SU-DHL-6 (cell line): Measurements from ENCODE around the gene PTPRC.

Experiments used
- H2AFZ ChIP-seq: fragments of 200-600 bp; sonication (generic); 2 replicates; pipeline ENCODE4 v1.6.1; 2014; ENCODE audit warnings: low read depth, mild to moderate bottlenecking, moderate library complexity, mixed read lengths, antibody characterized with exemption, low read length; ENCODE audit not compliant: severe bottlenecking
- H3F3A ChIP-seq: fragments of 200-600 bp; shearing (Covaris generic); 2 replicates; pipeline ENCODE4 v1.6.0; 2016; ENCODE audit warnings: antibody characterized with exemption, mild to moderate bottlenecking; ENCODE audit not compliant: insufficient read depth
- H3K27ac ChIP-seq: fragments of 200-600 bp; sonication (generic); 2 replicates; pipeline ENCODE4 v1.5.1; 2016; ENCODE audit warnings: low read depth, mild to moderate bottlenecking, low read length, moderate library complexity, mixed read lengths
- H3K27me3 ChIP-seq: fragments of 200-600 bp; sonication (generic), shearing (Covaris generic); 2 replicates; pipeline ENCODE4 v1.6.0; 2014; ENCODE audit warnings: mild to moderate bottlenecking, low read length
- H3K36me3 ChIP-seq: fragments of 200-600 bp; sonication (generic); 2 replicates; pipeline ENCODE4 v1.6.1; 2014; ENCODE audit warnings: mild to moderate bottlenecking, low read length, mixed read lengths
- H3K4me2 ChIP-seq: fragments of 300-600, 200-600 bp; shearing (Covaris generic), sonication (generic); 2 replicates; pipeline ENCODE4 v1.6.0; 2014; ENCODE audit warnings: low read length, low read depth, mild to moderate bottlenecking; ENCODE audit not compliant: poor library complexity, severe bottlenecking
- H3K4me3 ChIP-seq: fragments of 200-600 bp; sonication (generic); 2 replicates; pipeline ENCODE4 v1.5.1; 2014; ENCODE audit warnings: antibody characterized with exemption, low read length, mild to moderate bottlenecking, mixed read lengths; ENCODE audit not compliant: insufficient read depth, poor library complexity, severe bottlenecking
- H3K79me2 ChIP-seq: fragments of 200-600 bp; sonication (generic); 2 replicates; pipeline ENCODE4 v1.6.1; 2014; ENCODE audit warnings: mild to moderate bottlenecking, low read length, moderate library complexity; ENCODE audit not compliant: insufficient read depth
- H3K9ac ChIP-seq: fragments of 200-600 bp; sonication (generic); 2 replicates; pipeline ENCODE4 v1.7.0; 2014; ENCODE audit warnings: mild to moderate bottlenecking, low read length
- H3K9me2 ChIP-seq: fragments of 200-600 bp; sonication (generic); replicated peaks from 2 replicates; pipeline ENCODE4 v1.6.1; 2014; ENCODE audit warnings: low read length; ENCODE audit not compliant: insufficient read depth
- H3K9me3 ChIP-seq: fragments of 200-600 bp; sonication (generic); 2 replicates; pipeline ENCODE4 v1.6.1; 2014; ENCODE audit warnings: low read length, mixed read lengths; ENCODE audit not compliant: insufficient read depth
- H4K20me1 ChIP-seq: fragments of 200-600 bp; sonication (generic); 2 replicates; pipeline ENCODE4 v1.6.1; 2014; ENCODE audit warnings: low read depth, mild to moderate bottlenecking, antibody characterized with exemption, low read length, moderate library complexity, mixed read lengths
- CTCF ChIP-seq: fragments of 200-600 bp; sonication (generic); IDR thresholded peaks from one replicate; pipeline ENCODE4 v1.5.1; 2017; ENCODE audit warnings: antibody characterized with exemption, mild to moderate bottlenecking, low read length, moderate library complexity; ENCODE audit not compliant: insufficient read depth, poor library complexity, severe bottlenecking
- EZH2phosphoT487 ChIP-seq: fragments of 200-600 bp; sonication (generic), shearing (Covaris generic); conservative IDR thresholded peaks from 2 replicates; pipeline ENCODE4 v1.6.1; 2018; ENCODE audit warnings: mild to moderate bottlenecking, antibody characterized with exemption, low read length, moderate library complexity, mixed read lengths

PTPRC gene

GRCh38 chr1:198806861-198807260, 168.0 kb downstream of the PTPRC start:
- H3K79me2 ChIP-seq = no peaks in the 10 kb centered on the region
- no peak overlapping the region for H3K4me2 ChIP-seq
- no peaks in the 10 kb centered on the region for H3K9me3 ChIP-seq
- no peak overlapping the region for H3K9ac ChIP-seq
- no peaks in the 10 kb centered on the region for H3F3A ChIP-seq
- no peaks in the 10 kb centered on the region for H3K36me3 ChIP-seq
- H3K27me3 ChIP-seq = no peaks in the 10 kb centered on the region
- no peaks in the 10 kb centered on the region for H3K9me2 ChIP-seq
- H3K4me3 ChIP-seq = no peak overlapping the region
- H2AFZ ChIP-seq = no peak overlapping the region
- TF ChIP-seq EZH2phosphoT487 (no peak), CTCF (no peak)
- no peak overlapping the region for H3K27ac ChIP-seq
- no peaks in the 10 kb centered on the region for H4K20me1 ChIP-seq
